Measurements from ENCODE around the gene THAP7.
A peak's percentile ranks its signal among the peaks of the same experiment; 100 is the strongest.
"Not testable (repeated sequence)": the region's sequence is repeated elsewhere in the genome, so short reads cannot be mapped to it uniquely, and the experiment has no call there.

THAP7 gene

GRCh38 chr22:21001601-21002325, at the start of gene THAP7:
Gene THAP7, minus strand, starts transcription at chr22:21002118. Its CDS starts 207 bp downstream, at chr22:21001911.
- ATAC-seq = peak; percentile 94

GRCh38 chr22:21051145-21051830, 49.4 kb upstream of the THAP7 start:
- ATAC-seq = no peak

- not testable (repeated sequence) for ATAC-seq
Measured at GRCh38 chr22:21048965-21049364, 47.0 kb upstream of the THAP7 start.

GRCh38 chr22:21048448-21048847, 46.5 kb upstream of the THAP7 start:
- ATAC-seq = not testable (repeated sequence)

GRCh38 chr22:21047730-21048129, 45.8 kb upstream of the THAP7 start:
- no peak for ATAC-seq

- ATAC-seq = no peak
Measured at GRCh38 chr22:21047035-21047661, 45.2 kb upstream of the THAP7 start.

- peak; percentile 95 to 96 for ATAC-seq
Measured at GRCh38 chr22:21045585-21046294, 43.8 kb upstream of the THAP7 start, which contains the start of gene LRRC74B. Gene LRRC74B, plus strand, starts transcription at chr22:21045946. Its CDS starts 41 bp downstream, at chr22:21045987.

- ATAC-seq = no peak
Measured at GRCh38 chr22:21044931-21045584, 43.1 kb upstream of the THAP7 start.

- ATAC-seq = no peak
Measured at GRCh38 chr22:21043860-21044535, 42.1 kb upstream of the THAP7 start.

GRCh38 chr22:21042978-21043859, 41.3 kb upstream of the THAP7 start:
- ATAC-seq = no peak

GRCh38 chr22:21041937-21042336, 40.0 kb upstream of the THAP7 start:
- ATAC-seq = no peak

GRCh38 chr22:21039158-21039557, 37.2 kb upstream of the THAP7 start:
- not testable (repeated sequence) for ATAC-seq

GRCh38 chr22:21038405-21038804, 36.5 kb upstream of the THAP7 start:
- no peak for ATAC-seq

- no peak for ATAC-seq
Measured at GRCh38 chr22:21034989-21035388, 33.1 kb upstream of the THAP7 start.

- ATAC-seq = peak in 1 of 2 donors; percentile 36
Measured at GRCh38 chr22:21033895-21034294, 32.0 kb upstream of the THAP7 start.

GRCh38 chr22:21032868-21033688, 31.2 kb upstream of the THAP7 start:
- no peak for ATAC-seq

- ATAC-seq = peak in 1 of 2 donors; percentile 20
Measured at GRCh38 chr22:21032037-21032867, 30.3 kb upstream of the THAP7 start, which contains the start of gene SLC7A4. Gene SLC7A4, minus strand, starts transcription at chr22:21032561. Its CDS starts 749 bp downstream, at chr22:21031812.

GRCh38 chr22:21031545-21032036, 29.7 kb upstream of the THAP7 start:
- no peak for ATAC-seq
